LNCAP (cell line): ENCODE results near the gene RXRA.

Experiments
- TF ChIP-seq, protein P1 (sequence below): fragments of 450-650 bp; IDR thresholded peaks from 2 replicates; pipeline ENCODE4 v1.5.1; 2017; ENCODE audit warnings: mild to moderate bottlenecking

The RXRA gene

DNA sequence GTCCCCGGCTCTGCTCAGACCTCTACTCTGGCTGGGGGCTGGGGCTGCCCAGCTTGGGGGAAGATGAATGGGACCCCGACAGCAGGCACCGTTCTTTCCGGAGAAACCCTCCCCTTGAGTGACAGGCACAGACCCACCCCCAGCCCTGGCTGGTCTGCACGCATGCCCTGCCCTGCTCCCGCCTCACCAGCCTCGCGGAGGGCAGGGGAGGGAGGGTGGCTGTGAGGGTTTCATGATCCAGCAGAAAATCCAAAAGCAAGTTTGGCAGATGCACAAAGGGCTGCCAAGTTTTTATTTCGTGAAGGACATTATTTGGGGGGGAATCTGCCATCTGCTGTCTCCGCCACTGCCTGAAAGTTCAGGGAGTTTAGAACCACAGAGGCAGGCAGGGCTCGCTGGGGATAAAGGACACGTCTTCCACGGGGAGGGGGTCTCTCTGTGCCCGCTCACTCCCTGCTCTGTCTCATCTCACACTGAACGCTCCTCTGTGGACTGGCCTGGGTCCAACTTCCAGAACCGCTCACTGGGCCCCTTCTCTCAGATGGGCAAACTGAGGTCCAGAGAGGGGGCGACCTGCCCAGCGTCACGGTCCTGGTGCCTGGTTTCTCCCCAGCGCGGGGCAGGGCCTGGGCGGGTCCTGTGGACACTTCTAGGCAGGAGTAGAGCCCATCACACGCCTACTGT is 92.9 kb downstream of the RXRA start:
- TF ChIP-seq, protein P1, sequence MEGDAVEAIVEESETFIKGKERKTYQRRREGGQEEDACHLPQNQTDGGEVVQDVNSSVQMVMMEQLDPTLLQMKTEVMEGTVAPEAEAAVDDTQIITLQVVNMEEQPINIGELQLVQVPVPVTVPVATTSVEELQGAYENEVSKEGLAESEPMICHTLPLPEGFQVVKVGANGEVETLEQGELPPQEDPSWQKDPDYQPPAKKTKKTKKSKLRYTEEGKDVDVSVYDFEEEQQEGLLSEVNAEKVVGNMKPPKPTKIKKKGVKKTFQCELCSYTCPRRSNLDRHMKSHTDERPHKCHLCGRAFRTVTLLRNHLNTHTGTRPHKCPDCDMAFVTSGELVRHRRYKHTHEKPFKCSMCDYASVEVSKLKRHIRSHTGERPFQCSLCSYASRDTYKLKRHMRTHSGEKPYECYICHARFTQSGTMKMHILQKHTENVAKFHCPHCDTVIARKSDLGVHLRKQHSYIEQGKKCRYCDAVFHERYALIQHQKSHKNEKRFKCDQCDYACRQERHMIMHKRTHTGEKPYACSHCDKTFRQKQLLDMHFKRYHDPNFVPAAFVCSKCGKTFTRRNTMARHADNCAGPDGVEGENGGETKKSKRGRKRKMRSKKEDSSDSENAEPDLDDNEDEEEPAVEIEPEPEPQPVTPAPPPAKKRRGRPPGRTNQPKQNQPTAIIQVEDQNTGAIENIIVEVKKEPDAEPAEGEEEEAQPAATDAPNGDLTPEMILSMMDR, result no peak

DNA sequence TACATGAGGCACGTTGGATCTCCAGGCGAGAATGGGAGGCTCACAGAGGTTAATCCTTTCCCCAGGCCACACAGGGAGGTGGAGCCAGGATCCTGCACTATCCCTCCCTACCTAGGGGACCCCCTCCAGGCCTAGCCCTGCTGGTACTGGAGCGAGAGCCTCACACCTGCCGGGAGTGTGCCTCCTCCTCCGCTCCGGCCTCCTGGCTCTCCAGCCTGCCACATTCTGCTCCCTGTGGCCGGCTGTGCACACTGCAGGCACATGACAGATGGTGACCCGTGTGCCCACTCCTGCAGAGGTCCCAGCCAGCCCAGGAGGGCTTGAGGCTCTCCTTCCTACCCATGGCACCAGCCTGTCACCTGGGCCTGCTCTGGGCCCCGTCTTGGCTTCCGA is 93.4 kb downstream of the RXRA start:
- TF ChIP-seq, protein P1, result peak; percentile 45

DNA sequence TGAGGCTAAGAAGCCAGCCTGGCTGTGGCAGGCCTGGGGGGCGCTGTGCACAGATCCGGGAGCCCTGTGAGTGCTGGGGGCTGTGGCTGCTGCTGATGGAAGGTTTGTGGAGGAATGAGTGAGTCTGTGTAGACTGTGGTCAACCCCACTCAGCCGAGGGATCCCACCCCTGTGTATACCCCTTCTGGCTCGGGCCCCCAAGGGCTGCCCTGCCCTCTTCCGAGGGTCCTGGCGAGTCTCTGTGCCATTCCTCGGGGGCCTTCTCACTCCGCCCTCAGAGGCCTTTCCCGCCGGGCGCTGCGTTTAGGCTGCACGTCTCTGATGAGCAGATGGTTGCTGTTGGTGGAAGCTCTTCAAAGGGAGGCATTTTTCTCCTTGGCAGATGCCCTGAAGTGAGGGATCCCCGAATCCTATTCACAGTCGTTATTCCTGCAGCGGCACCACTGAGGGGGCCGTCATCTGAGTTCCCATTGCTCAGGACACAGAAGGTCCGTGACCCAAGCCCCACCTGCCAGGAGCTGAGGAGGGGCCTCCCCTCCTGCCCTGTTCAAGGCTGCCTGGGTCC is 94.1 kb downstream of the RXRA start:
- TF ChIP-seq, protein P1, result no peak

DNA sequence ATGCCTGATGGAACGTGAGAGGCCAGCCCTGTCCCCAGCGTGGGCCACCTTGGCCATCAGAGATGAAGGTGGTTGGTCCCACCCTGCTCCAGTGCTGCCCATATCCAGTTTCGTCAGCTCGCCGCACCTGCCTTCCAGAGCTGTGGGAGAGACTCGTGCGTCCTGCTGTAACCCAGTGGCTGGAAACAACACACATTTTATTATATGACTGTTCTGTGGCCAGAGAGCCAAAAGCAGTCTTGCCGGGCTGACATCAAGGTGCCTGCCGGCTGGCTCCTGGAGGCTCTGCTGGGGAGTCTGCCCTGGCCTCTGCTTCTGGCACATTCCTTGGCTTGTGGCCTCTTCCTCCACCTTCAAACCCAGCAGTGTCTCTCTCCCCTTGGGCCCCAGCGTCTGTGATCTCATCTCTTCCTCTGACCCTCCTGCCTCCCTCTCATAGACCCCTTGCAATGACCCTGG is 94.7 kb downstream of the RXRA start:
- TF ChIP-seq, protein P1, result no peak

DNA sequence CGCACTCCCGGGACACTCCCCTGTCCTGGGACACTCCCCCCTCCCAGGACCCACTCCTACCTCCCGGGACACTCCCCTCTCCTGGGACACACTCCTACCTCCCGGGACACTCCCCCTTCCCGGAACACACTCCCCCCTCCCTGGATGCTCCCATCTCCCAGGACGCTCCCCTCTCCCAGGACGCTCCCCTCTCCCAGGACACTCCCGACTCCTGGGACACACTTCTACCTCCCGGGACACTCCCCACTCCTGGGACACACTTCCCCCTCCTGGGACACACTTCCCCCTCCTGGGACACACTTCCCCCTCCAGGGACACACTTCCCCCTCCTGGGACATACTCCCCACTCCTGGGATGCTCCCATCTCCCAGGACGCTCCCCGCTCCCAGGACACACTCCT is 95.6 kb downstream of the RXRA start:
- TF ChIP-seq, protein P1, result no peak

DNA sequence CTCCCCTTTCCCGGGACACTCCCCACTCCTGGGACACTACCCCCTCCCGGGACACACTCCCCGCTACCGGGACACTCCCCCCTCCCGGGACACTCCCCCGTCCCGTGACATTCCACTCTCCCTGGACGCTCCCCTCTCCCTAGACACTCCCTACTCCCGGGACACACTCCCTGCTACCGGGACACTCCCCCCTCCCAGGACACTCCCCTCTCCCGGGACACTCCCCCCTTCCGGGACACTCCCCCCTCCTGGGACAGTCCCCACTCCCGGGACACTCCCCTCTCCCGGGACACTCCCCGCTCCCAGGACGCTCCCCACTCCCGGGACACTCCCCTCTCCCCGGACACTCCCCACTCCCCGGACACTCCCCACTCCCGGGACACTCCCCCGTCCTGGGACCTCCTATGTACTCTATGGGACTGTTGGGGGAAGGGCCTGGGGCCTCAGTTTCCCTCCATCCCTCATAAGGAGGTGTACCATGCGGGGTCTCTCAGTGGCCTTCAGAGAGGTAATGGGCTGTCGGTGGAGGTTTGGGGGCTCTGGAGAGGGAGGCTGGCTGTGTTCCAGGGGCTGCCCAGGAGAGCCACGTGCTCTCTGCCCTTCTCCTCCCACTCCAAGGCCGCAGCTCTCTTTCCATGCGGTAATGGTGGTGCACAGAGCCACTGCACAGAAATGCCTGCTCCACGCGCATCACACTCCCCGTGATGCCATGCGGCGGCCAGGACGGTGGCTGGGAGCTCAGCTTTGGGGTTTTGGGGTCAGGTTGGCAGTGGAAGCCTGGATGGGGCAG is 96.2 kb downstream of the RXRA start:
- TF ChIP-seq, protein P1, result no peak

DNA sequence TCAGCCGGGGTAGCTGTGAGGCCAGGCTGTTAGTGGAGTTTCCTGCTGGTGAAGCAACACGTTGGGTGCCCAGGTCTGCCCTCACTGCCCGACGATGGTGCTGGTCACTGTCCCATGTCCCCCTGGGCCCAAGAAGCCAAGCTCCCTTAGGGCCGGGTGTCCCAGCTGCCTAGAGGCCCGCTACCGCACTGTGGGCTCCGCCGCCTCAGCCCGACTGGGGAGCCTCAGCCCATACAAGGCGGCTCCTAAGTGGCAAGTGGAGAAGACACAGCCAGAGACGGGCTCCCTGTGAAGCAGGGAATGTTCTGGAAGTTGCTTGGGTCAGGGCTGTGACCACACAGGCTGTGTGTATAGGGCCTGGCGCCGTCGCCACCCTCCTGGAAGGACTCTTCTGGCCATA is 96.9 kb downstream of the RXRA start:
- TF ChIP-seq, protein P1, result no peak
